WERI-Rb-1 (cell line): ENCODE measurements around the gene LSAMP.

Experiments
- DNase-seq: peaks from one replicate; pipeline ENCODE4 v3.0.0-alpha.2; 2020
- H3K27ac ChIP-seq: fragments of 250-450 bp; sonication (Bioruptor Pico); 2 replicates; pipeline ENCODE4 v1.5.1; 2020; ENCODE audit warnings: mild to moderate bottlenecking, moderate library complexity
- H3K27me3 ChIP-seq: fragments of 250-450 bp; sonication (Bioruptor Pico); 2 replicates; pipeline ENCODE4 v1.5.1; 2021; ENCODE audit warnings: mild to moderate bottlenecking, low read depth, moderate library complexity; ENCODE audit not compliant: insufficient read depth, severe bottlenecking
- H3K36me3 ChIP-seq: fragments of 250-450 bp; sonication (Bioruptor Pico); 2 replicates; pipeline ENCODE4 v1.5.1; 2020; ENCODE audit warnings: mild to moderate bottlenecking, moderate library complexity
- H3K4me3 ChIP-seq: 2 replicates; pipeline ENCODE4 v1.5.1; 2011; ENCODE audit warnings: low read depth, mild to moderate bottlenecking, control low read depth, low read length
- H3K9me3 ChIP-seq: fragments of 250-450 bp; sonication (Bioruptor Pico); 2 replicates; pipeline ENCODE4 v1.5.1; 2021; ENCODE audit warnings: mild to moderate bottlenecking, moderate library complexity; ENCODE audit not compliant: severe bottlenecking
- TF ChIP-seq, protein P1 (sequence below): IDR thresholded peaks from 2 replicates; pipeline ENCODE4 v1.5.1; 2011; ENCODE audit warnings: low read depth, mild to moderate bottlenecking, control low read depth, inconsistent platforms, low read length

LSAMP gene

DNA sequence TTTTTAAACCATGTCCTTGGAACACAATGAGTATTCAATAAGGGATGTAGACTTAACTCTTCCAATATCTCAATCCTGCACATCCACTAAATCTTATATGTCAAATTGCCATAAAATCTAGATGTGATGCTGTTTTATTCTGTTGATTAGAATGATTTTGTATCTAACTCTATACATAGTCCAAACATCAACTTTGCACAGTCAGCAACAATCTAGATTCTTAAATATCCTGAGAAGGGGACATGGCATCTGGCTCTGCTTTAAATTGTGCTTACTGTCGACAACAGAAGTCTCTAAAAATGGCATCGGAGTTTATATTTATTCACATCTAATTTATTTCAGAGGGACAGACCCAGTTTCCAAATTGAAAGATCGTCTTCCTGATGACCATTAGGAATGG lies 545.8 kb downstream of the LSAMP start:
- TF ChIP-seq, protein P1, sequence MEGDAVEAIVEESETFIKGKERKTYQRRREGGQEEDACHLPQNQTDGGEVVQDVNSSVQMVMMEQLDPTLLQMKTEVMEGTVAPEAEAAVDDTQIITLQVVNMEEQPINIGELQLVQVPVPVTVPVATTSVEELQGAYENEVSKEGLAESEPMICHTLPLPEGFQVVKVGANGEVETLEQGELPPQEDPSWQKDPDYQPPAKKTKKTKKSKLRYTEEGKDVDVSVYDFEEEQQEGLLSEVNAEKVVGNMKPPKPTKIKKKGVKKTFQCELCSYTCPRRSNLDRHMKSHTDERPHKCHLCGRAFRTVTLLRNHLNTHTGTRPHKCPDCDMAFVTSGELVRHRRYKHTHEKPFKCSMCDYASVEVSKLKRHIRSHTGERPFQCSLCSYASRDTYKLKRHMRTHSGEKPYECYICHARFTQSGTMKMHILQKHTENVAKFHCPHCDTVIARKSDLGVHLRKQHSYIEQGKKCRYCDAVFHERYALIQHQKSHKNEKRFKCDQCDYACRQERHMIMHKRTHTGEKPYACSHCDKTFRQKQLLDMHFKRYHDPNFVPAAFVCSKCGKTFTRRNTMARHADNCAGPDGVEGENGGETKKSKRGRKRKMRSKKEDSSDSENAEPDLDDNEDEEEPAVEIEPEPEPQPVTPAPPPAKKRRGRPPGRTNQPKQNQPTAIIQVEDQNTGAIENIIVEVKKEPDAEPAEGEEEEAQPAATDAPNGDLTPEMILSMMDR = no peak
- no peak overlapping the region for H3K4me3 ChIP-seq
- no peaks in the 10 kb centered on the region for H3K27me3 ChIP-seq
- H3K9me3 ChIP-seq = no peaks in the 10 kb centered on the region
- DNase-seq = no peak
- H3K27ac ChIP-seq = no peak overlapping the region
- H3K36me3 ChIP-seq = no peaks in the 10 kb centered on the region

DNA sequence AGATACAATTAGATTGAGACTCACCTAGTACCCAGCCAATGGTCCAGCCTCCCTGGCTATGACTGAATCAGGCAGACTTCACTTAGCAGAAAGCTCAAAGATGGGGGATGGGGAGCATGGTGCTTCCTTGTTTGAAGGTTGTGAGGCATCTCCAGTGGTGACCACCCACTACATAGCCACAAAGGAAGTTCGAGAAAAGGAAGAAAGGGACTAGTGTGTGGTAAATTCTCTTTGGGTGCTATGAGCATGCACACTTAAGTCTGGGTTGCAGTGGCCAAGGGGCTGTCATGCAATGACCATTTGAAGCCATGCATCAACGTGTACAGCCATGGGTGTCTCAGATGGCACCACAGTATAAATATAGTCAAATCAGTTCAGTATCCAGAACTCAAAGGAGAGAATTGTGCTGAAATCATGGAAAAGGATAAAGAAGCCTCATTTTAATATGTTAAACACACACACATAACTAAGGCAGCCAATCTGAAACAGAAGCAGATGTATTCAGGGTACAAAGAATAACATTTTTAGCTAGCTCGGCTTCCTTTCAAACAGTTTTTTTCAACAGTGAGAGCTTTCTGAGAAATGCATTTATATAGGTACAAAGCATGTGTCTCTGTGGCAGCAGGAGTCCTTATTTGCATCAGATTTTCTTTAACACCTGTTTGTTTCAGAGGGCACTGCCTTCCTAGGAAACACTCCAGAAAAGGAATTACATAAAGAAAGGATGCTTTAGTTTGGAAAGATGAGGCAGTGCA lies 546.5 kb downstream of the LSAMP start:
- Histone ChIP-seq H3K4me3 (no peak overlapping the region), H3K9me3 (no peaks in the 10 kb centered on the region), H3K27ac (no peak overlapping the region), H3K36me3 (no peaks in the 10 kb centered on the region), H3K27me3 (no peaks in the 10 kb centered on the region)
- TF ChIP-seq, protein P1 = no peak
- DNase-seq = no peak

DNA sequence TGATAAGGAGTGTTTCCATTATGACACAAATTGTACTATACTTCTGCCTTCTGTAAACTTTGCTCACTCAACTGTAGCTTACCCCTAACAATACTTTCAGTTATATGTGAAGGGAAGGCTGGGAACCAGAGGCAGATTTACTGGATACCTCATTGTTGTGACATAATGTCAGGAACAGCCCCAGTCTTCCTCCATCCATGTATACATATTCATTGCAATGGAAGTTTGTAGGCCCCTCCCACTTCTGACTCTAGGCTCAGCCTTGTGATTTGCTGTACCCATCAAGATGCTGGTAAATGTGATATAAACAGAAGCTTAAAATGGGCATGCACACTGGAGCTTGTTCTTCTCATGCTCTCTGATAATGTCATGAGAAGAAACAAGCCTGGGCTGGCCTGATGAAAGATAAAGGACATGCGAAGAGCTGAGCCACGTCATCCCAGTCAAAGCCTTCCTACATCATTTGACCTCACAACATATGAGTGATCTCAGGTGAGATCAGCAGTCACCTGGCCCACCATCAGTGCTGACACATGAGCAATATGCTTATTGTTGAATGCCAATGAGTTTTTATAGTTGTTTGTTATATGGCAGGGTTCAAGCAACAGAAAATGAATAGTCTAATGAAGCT lies 554.2 kb downstream of the LSAMP start:
- no peak for DNase-seq
- Histone ChIP-seq H3K27ac (no peak overlapping the region), H3K9me3 (no peaks in the 10 kb centered on the region), H3K36me3 (no peaks in the 10 kb centered on the region), H3K4me3 (no peak overlapping the region), H3K27me3 (no peaks in the 10 kb centered on the region)
- TF ChIP-seq, protein P1 = no peak

DNA sequence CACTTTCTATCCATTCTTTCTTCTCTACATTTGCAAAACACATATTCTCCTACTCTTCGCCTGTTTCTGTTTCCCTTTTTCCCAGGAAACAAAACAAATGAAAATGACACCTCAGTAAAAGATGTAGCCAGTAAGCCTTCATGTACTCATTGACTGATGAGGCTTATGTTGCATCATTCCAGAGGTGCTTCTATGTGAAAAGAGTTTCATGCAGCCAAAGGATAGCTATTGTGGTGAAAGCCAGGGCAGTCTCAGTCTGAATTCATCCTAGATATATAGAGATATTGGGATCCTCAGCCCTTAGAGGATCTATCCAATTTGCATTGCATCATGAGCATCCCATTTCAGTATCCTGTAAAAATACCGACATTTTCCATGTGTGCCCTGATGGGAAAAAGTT lies 554.7 kb downstream of the LSAMP start:
- no peaks in the 10 kb centered on the region for H3K36me3 ChIP-seq
- H3K4me3 ChIP-seq = no peak overlapping the region
- TF ChIP-seq, protein P1 = no peak
- no peaks in the 10 kb centered on the region for H3K9me3 ChIP-seq
- no peaks in the 10 kb centered on the region for H3K27me3 ChIP-seq
- no peak overlapping the region for H3K27ac ChIP-seq
- no peak for DNase-seq

DNA sequence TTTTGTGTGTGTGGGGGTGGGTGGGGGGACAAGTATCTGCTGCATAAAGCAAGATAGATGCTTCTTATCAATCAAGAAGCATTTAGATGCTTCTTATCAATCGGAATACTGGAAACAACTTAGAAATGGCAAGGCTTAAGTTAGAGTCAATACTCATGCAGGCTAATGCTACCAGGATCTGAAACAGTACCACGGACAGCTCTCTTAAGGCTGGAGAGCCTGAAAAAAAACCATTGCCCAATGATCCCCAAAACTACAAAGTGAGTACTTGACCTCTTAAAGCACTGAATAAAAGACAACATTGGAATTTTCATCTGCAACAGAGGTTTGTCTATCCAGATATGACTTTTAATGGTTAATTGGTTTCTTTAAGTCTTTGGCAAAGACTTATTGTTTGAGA lies 559.7 kb downstream of the LSAMP start:
- Histone ChIP-seq H3K27ac (no peak overlapping the region), H3K27me3 (no peaks in the 10 kb centered on the region), H3K4me3 (no peak overlapping the region), H3K9me3 (no peaks in the 10 kb centered on the region), H3K36me3 (no peaks in the 10 kb centered on the region)
- TF ChIP-seq, protein P1 = no peak
- no peak for DNase-seq

DNA sequence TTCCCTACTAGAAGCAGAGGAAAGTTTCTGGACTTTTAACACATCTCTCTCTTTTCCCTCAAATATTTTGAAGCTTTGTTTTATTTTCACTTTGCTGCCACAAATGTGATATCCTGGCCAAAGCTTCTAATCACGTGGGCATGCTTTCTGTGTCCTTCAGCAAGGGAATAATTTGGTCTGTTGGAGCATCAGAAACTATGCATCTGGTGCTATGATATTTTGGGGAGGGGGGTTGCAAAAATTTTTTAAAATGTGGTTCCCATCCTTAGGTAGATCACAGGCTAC lies 567.7 kb downstream of the LSAMP start:
- Histone ChIP-seq H3K27me3 (no peaks in the 10 kb centered on the region), H3K4me3 (no peak overlapping the region), H3K27ac (no peak overlapping the region), H3K9me3 (no peaks in the 10 kb centered on the region), H3K36me3 (no peaks in the 10 kb centered on the region)
- DNase-seq = no peak
- TF ChIP-seq, protein P1 = no peak
